NCI-H446 (cell line): ENCODE measurements around the gene GALNT9.
"Not testable (repeated sequence)": the region's sequence is repeated elsewhere in the genome, so short reads cannot be mapped to it uniquely, and the experiment has no call there.

Source experiments
- DNase-seq, 2 experiments: peaks; one replicate each; lab custom pipeline; 2025; lab: John Stamatoyannopoulos, UW

GALNT9 gene

GRCh38 chr12:132358241-132359225 lies 29.1 kb upstream of the GALNT9 start:
- not testable (repeated sequence) for DNase-seq

GRCh38 chr12:132357623-132358186 lies 28.3 kb upstream of the GALNT9 start:
- DNase-seq: no peak

DNA sequence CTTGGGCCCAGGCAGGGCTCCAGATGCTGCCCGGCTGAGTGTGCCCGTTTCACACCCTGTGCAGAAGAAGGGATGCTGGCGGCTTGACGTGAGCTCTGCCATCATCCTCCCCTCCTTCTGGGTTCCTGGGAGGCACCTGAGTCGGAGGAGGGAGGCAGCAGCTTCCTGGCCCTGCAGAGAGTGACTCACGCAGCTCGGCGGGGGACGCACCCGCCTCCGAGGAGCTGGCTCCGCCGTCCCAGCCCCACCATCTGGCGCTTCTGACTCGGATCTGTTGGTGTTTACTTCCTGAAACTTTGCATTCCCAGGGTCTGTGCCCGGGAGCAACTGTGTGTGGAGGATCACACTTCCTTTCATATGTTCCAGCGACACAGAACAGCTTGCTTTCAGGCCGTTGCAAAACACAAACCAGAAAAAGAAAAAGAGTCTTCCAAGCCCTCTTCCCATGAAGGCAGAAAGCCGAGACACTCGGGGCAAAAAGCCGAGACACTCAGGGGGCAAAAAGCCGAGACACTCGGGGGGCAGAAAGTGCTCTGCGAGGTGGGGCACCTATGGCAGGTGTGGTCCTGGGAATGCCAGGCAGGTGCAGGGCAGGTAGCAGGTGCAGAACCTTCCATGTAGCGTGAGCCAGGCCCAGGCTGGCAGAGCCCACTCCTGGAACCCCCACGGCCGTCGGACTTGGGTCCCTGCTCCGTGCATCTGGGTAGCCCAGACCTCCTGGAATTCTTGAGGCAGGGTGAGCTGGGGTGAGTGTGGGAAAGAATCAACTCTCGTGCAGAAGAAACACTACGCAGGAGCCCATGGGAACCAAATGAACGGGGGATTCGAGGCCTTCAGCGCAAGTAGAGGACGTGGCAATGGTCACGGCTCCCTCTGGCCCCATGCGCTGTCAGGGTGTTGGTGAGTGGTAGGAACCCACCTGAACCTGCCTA lies 27.6 kb upstream of the GALNT9 start:
- peak in 1 of 2 experiments; percentile 82 for DNase-seq

- DNase-seq: no peak
Measured at GRCh38 chr12:132355742-132356681, 26.6 kb upstream of the GALNT9 start.

DNA sequence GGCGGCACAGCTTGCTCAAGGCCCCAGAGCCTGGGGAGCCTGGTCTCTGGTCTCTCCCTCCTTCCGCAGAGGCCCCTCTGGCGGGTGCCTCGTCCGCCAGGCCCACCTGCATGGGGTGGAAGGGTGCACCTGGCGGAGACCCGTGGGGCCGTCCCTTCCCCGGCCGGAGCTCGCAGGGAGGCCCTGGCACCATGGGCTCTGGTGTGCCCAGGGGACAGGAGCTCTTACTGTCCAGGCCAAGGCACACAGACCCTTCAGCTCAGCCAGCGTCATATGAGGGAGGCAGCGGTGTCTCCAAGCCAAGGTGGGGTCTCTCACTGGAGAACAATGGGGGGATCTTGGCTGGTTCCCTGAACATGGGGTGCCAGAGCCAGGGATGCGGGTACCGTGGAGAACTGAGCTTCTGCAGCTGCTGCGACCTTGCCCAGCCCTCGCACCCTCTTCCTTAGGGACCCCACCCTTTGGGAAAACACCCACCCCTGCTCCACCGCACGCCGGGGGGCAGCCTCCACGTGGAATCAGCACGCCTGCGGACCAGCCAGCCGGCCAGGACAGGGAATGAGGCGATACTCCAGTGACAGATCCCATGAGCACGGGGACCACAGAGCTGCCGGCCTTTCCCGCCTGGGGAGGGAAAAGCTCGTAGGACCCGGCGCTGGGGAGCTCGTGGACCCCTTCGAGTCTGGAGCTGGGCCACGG lies 25.7 kb upstream of the GALNT9 start:
- DNase-seq: no peak

GRCh38 chr12:132354211-132354981 lies 25.0 kb upstream of the GALNT9 start:
- DNase-seq: no peak

GRCh38 chr12:132353811-132354210 lies 24.4 kb upstream of the GALNT9 start:
- no peak for DNase-seq

GRCh38 chr12:132352896-132353800 lies 23.8 kb upstream of the GALNT9 start:
- no peak for DNase-seq

DNA sequence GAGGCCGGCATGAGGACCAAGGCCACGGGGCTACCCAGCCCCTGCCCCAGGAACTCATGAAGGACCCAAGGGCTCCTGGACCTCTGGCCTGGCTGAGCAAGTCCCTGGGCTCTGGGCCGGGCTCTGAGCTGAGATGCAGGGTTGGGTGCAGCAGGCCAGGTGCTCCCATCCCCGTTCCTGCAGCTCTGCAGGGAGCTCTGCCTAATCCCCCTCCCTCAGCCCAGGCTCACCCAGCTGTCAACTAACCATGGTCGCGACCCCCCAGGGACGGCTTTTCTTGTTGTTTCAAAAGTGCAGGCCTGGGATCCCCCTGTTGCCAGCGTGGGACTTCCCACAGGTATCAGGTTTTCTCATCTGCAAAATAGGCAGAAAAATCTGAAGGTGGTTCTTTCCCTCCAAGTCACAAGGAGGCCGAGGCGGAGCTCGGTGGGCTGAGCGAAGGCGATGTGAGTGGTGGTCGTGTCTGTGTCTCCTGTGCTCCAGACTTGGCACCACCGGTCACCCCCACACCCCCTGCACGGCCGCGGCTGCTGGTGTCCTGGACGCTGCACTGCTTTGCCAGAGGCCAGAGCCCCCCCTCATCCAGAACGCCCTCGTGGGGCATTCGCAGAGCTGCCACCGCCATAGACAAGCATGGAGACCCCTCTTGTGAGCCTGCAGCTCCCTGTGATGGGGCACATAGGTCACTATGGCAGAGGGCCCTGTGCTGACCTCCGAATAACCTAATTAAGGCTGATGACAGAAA lies 22.5 kb upstream of the GALNT9 start:
- no peak for DNase-seq

- DNase-seq: no peak
Measured at GRCh38 chr12:132349501-132350131, 20.2 kb upstream of the GALNT9 start.

GRCh38 chr12:132348176-132348575 lies 18.8 kb upstream of the GALNT9 start:
- no peak for DNase-seq

DNA sequence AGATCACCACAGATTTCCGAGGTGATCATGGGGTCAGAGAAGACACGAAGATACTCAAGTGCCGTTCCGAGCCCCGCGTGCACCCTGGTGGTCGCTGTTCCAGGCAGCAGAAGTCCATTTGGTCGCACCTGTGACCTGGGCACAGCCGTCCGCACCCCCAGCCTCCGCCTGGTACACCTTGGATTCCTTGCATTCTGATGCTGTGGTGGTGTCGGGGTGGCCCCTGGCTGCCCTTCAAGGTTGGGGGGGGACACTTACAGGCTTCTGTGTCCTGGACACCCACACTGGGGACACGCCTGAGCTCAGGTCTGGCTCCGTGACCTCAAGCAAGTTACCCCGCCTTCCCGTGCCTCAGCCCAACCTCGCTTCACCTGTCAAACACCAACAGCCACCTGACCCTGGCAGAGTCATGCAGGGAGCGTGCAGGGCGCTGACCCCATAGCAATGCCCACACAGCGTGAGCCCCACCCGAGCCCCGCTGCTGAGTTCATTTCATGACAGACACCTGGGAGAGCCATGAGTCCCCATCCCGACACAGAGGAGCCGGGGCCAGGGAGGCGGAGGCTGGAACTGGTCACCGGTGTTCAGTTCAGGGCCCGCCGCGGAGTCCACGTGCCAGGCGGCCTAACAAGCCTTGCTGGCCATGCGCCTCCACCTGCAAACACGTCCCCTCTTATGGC lies 17.9 kb upstream of the GALNT9 start:
- no peak for DNase-seq

DNA sequence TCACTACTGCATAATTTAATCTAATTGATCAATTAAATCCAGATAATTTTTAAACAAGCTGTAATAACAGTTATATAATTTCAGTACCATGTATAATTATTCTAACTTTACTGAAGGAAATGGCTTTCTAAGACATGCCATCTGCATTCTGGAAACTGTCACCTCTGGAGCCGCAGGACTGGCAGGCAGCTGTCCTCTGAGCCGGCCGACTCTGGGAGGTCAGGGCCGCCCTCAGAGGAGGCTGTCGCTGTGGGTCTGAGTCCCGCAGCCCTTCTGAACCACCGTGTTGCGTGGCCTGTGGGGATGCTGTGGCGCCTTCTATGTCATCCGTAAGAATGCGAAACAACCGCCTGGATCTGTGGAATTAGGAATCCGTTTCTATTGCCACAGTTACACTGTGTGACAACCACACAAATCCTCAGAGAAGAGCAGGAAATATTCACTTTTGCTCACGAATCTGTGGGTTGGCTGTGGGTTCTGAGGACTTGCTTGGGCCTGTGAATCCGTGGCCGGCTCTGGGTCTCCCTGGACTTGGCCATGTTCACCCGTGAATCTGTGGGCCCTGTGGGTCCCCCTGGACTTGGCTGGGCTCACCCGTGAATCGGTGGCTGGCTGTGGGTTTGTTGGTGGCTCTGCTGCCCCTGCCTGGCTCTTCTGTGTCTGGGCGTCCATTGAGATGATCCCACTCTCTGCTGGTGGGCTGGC lies 17.2 kb upstream of the GALNT9 start:
- no peak for DNase-seq

DNA sequence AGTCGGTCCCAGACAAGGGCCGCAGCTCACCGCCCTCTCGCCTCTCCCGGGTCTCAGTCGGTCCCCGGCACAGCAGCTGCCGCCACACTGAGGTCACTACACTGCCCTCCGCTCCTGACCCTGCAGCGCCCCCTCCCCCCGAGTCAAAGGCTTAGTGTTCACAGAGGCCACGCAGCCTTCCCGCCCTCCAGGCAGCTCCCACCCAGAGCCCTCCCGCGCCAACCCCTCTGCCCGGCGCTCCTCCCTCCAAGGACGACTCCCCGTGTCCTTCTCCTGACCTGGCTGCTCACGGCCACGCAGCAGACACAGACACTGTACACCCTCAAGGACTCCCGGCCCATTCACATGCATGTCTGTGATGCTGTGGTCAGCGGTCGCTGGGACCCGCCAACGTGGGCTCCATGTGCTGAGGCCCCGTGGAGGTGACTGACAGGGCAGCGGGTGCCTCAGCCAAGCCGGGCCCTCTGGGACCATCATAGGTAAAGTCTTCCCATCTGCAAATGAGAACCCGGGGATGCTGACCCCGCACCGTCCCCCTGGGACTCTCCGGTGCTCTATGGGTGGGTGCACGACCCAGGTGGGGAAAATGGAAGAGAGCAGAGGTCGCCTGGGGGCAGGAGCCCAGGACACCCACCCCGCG lies 16.3 kb upstream of the GALNT9 start:
- no peak for DNase-seq

DNA sequence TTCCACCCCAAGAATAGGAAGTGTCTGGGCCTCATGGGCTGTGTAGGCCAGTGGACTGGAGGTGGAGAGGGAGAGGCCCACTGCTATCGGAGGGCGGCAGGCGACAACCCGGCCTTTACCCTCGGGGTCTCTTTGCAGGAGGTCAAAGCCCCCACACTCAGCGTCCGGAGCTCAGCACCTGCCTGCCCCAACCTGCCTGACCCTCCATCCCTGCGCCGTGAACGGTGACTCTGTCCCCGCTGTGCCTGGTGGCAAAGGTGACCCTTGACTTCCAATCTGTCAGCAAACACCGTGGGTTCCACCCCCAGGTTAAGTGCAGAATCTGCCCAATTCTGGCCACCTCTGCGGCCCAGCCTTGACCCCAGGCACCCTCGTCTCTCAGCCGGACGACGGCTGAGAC lies 15.7 kb upstream of the GALNT9 start:
- DNase-seq: no peak

GRCh38 chr12:132344601-132345000 lies 15.2 kb upstream of the GALNT9 start:
- DNase-seq: no peak
